ENCODE data around the gene MACROD2.

The MACROD2 gene

GRCh38 chr20:15542655-15543054, 1547.3 kb downstream of the MACROD2 start:
- no peak for DNase-seq (ENCODE audit: low read depth)

DNA sequence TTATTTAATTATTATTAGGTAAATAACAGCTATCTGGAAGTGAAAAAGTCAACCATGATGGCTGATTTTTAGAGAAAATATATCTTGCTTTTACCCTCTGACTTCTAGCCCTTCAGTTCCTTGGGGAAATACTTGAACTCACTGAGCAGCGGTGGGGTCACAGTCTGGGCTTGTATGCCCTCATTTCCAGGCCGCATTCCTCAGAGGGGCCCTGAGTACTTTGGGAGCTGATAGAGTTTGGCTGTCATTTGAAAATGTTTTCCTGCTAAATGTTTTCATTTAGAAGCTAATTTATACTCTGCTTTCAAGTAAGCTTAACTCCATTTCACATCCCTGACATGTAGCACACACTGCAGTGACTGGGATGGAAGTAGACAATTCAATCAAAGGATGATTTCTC, 1549.4 kb downstream of the MACROD2 start:
- no peak for DNase-seq (ENCODE audit: low read depth)

- DNase-seq (ENCODE audit: low read depth): no peak
Measured at GRCh38 chr20:15546525-15547023, 1551.3 kb downstream of the MACROD2 start.

DNA sequence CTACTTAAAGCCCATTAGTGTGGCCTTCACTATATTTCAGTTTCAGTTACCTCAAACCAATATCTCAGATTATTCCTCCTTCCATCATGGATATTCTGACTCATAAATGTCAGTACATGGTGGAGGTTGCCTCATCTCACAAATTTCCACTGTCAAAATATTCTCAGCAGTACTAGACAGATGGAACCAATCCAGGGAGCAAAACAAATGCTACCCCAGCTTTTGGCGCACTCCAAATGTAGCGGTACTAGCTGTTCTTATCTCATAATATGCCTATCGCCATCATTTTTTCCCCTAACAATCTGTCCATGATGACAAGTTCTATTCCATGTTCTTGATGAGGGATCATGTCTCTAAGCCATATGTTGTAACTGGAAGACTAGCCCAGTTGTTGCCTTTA, 1551.8 kb downstream of the MACROD2 start:
- no peak for DNase-seq (ENCODE audit: low read depth)

- DNase-seq (ENCODE audit: low read depth): no peak
Measured at GRCh38 chr20:15550116-15550870, 1555.0 kb downstream of the MACROD2 start.

- DNase-seq (ENCODE audit: low read depth): peak; percentile 57
Measured at GRCh38 chr20:15555913-15556312, 1560.6 kb downstream of the MACROD2 start.

- peak; percentile 19 for DNase-seq (ENCODE audit: low read depth)
Measured at GRCh38 chr20:15556869-15557268, 1561.6 kb downstream of the MACROD2 start.

- DNase-seq (ENCODE audit: low read depth): no peak
Measured at GRCh38 chr20:15561070-15561569, 1565.8 kb downstream of the MACROD2 start.

- DNase-seq (ENCODE audit: low read depth): no peak
Measured at GRCh38 chr20:15561707-15562404, 1566.5 kb downstream of the MACROD2 start.

GRCh38 chr20:15563836-15564235, 1568.5 kb downstream of the MACROD2 start:
- no peak for DNase-seq (ENCODE audit: low read depth)

DNA sequence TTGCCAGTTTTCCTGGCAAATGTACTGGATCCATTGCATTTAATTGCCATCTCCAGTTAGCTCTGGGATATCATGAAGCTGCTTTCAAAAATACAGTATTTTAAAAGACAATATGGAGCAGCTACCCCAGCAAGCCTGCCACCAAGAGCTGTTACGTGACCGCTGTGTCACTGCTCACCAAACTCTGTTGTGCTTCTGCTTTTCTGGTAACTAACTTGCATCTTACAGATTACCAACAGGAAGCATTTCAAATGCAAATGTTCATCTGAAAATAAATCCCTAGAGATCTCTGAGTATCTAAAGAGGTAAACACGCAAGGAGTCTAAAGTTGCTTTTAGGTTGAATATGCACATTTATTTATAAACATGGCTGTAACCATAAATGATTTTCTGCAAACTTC, 1569.7 kb downstream of the MACROD2 start:
- DNase-seq (ENCODE audit: low read depth): no peak

DNA sequence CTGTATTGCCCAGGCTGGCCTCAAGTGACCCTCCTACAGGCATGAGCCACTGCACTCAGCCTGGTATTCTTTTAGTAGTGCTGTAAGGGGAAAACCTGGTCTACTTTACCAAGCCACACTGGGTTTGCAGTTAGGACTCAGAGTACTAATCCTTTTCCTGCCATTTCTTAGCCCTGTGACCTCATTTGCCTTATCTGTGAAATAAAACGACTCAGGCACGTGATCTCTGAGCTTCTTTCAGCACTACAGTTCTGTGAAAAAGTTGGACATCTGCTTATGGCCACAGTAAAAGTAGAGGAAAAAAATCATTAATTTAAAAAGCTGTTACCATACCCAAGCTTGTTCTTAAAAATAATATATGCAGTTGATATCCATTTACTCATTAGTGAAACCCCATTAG, 1570.5 kb downstream of the MACROD2 start:
- no peak for DNase-seq (ENCODE audit: low read depth)

- DNase-seq (ENCODE audit: low read depth): no peak
Measured at GRCh38 chr20:15567219-15567618, 1571.9 kb downstream of the MACROD2 start.

- DNase-seq (ENCODE audit: low read depth): no peak
Measured at GRCh38 chr20:15570156-15570555, 1574.8 kb downstream of the MACROD2 start.

DNA sequence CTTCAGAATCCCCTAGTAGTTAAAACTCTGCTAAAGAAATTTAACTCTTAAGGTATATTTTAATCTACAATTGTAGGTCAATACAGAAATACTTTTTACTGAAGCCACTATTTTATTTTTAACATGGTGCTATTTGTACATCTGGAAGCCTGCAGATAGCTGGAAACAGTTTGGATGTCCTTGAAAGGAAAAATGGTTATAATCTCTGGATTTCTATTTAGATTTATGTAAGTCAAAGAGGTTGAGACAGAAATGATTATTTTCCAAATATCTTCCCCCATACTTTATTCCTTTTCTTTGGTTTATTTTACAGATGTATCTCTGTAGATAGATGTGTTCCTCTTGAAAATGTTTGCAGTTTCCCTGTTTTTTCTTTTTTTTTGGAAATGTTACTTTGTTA, 1575.7 kb downstream of the MACROD2 start:
- no peak for DNase-seq (ENCODE audit: low read depth)

- no peak for DNase-seq (ENCODE audit: low read depth)
Measured at GRCh38 chr20:15575255-15575654, 1579.9 kb downstream of the MACROD2 start.

GRCh38 chr20:15576411-15576810, 1581.1 kb downstream of the MACROD2 start:
- no peak for DNase-seq (ENCODE audit: low read depth)

- DNase-seq (ENCODE audit: low read depth): no peak
Measured at GRCh38 chr20:15578113-15578512, 1582.8 kb downstream of the MACROD2 start.

GRCh38 chr20:15579688-15580087, 1584.4 kb downstream of the MACROD2 start:
- no peak for DNase-seq (ENCODE audit: low read depth)

DNA sequence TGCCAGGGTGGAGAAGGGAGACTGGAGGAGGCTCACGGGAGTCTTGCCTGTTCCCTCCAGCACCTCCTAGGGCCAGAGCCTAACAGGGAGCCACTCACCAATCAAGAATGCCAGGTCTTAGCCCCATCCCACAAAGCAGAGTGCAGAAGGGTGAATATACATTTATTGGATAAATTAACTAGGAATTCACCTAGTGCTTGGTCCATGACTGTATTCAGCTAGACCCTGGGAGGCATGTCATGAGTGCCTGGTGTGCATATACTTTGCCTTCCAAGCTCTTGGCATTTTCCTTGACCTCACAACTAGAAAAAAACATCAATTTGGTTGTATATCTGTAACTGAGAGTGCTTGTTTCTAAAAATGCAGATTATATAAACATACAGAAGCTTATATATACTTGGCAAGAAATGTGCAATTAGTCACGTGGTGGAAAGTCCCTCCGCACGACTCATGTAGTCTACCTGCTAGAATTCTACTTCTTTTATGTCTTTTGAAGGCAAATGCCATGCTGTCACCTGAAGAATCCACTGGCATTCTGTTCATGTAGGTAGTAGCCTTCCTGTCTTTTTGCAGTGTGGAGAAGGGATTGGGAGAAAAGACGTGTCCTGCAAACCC, 1586.9 kb downstream of the MACROD2 start:
- DNase-seq (ENCODE audit: low read depth): no peak

- no peak for DNase-seq (ENCODE audit: low read depth)
Measured at GRCh38 chr20:15584507-15584906, 1589.2 kb downstream of the MACROD2 start.

GRCh38 chr20:15593081-15593480, 1597.8 kb downstream of the MACROD2 start:
- DNase-seq (ENCODE audit: low read depth): no peak

- DNase-seq (ENCODE audit: low read depth): no peak
Measured at GRCh38 chr20:15594158-15594695, 1598.9 kb downstream of the MACROD2 start.

Measured in GM04504 (cell line).